Left lung (tissue), 10 donors: ENCODE results near the gene GLUD1. TPM values are rescaled to one million over a fixed set of nuclear protein-coding genes. Genes with fewer than 3 reads are reported as not detected.
"Not testable (repeated sequence)": the region's sequence is repeated elsewhere in the genome, so short reads cannot be mapped to it uniquely, and the experiment has no call there.

ENCODE experiments used
- ATAC-seq: fragments of 200-7000 bp; cut with Tn5 transposase; one replicate; pipeline ENCODE4 v1.9.1; 2020; ENCODE audit warnings: moderate library complexity
- DNase-seq, 4 donors: peaks; one replicate each; pipeline ENCODE4 v3.0.0-alpha.2; 2013 to 2020
- H3K27ac ChIP-seq, 2 donors: fragments of 200-600 bp; sonication (generic) in 1 of 2; one replicate each; pipeline versions ENCODE4 v1.5.0 to v1.8.0; 2020 to 2021
- H3K27me3 ChIP-seq, 2 donors: fragments of 200-600 bp; sonication (generic) in 1 of 2; one replicate each; pipeline versions ENCODE4 v1.5.0 to v1.8.0; 2020 to 2021
- H3K36me3 ChIP-seq, 2 donors: fragments of 200-600 bp; sonication (generic) in 1 of 2; one replicate each; pipeline versions ENCODE4 v1.5.0 to v1.8.0; 2020 to 2021
- H3K4me1 ChIP-seq, 2 donors: fragments of 200-600 bp; one replicate each; pipeline ENCODE4 v1.8.0; 2021
- H3K4me3 ChIP-seq, 2 donors: fragments of 200-600 bp; sonication (generic) in 1 of 2; one replicate each; pipeline versions ENCODE4 v1.5.0 to v1.8.0; 2020 to 2021; ENCODE audit warnings: mild to moderate bottlenecking in 1 of 2
- H3K9me3 ChIP-seq, 2 donors: fragments of 200-600 bp; sonication (generic) in 1 of 2; one replicate each; pipeline versions ENCODE4 v1.5.0 to v1.8.0; 2020 to 2021
- CTCF ChIP-seq, 2 donors: fragments of 200-600 bp; sonication (generic) in 1 of 2; IDR thresholded peaks; one replicate each; pipeline versions ENCODE4 v1.5.0 to v1.8.0; 2021; ENCODE audit warnings: antibody characterized with exemption in 2 of 2
- intact Hi-C, 2 donors: fragments of 100-400 bp; cut with DNase I; formaldehyde crosslinking; loops; one replicate each; pipeline versions ENCODE4 v1.11.2 to v1.14.2; 2022
- polyA plus RNA-seq, 6 donors: library from polyadenylated mRNA; unstranded; fragments of 120-200 nt; gene quantifications; one replicate each; pipeline ENCODE4 v1.2.1, GENCODE V29; 2013; ENCODE audit not compliant: insufficient read length in 6 of 6
- total RNA-seq, 2 donors: library from RNA; stranded (reverse); fragmentation: NEBNext Ultra II Directional; extraction: Animal tissue kit (Norgen Biotek cat#: 25700); gene quantifications; one replicate each; pipeline ENCODE4 v1.2.1, GENCODE V29; 2021
- donor health status: DM: no; HTN: yes; CAD: no.
- donor health status: DM: no; HTN: no; CAD: no.

Gene GLUD1
- total and polyA plus RNA-seq, 8 donors = 89.0 to 126 (median 95.3) TPM

GRCh38 chr10:87053577-87054181, 41.0 kb downstream of the GLUD1 start:
- DNase-seq (no peak), ATAC-seq (no peak)
- Histone ChIP-seq H3K27me3 (no peaks in the 10 kb centered on the region), H3K4me3 (no peak overlapping the region), H3K27ac (no peak overlapping the region), H3K9me3 (no peaks in the 10 kb centered on the region), H3K36me3 (peaks cover 0 to 100% of the 10 kb centered on the region in 2 donors), H3K4me1 (peaks cover 0 to 14% of the 10 kb centered on the region in 2 donors)
- intact Hi-C loops = no loop called here
- TF ChIP-seq CTCF (IDR thresholded peaks at IDR 0.05) = no peak

GRCh38 chr10:87053111-87053510, 41.5 kb downstream of the GLUD1 start:
- no peak overlapping the region for H3K4me3 ChIP-seq
- H3K27me3 ChIP-seq = no peaks in the 10 kb centered on the region
- DNase-seq (peak in 2 of 4 donors; percentile 80 to 87), ATAC-seq (peak; percentile 21)
- H3K27ac ChIP-seq = no peak overlapping the region
- TF ChIP-seq CTCF (IDR thresholded peaks at IDR 0.05) = no peak
- peaks cover 0 to 100% of the 10 kb centered on the region in 2 donors for H3K36me3 ChIP-seq
- no peaks in the 10 kb centered on the region for H3K9me3 ChIP-seq
- peaks cover 0 to 14% of the 10 kb centered on the region in 2 donors for H3K4me1 ChIP-seq
- intact Hi-C loops = no loop called here

GRCh38 chr10:87045434-87045938, 49.2 kb downstream of the GLUD1 start:
- intact Hi-C loops = no loop called here
- H3K4me1 ChIP-seq = no peaks in the 10 kb centered on the region
- no peak overlapping the region for H3K27ac ChIP-seq
- H3K9me3 ChIP-seq = no peaks in the 10 kb centered on the region
- H3K4me3 ChIP-seq = no peak overlapping the region
- no peak for DNase-seq
- no peak for TF ChIP-seq CTCF (IDR thresholded peaks at IDR 0.05)
- peaks cover 0 to 47% of the 10 kb centered on the region in 2 donors for H3K36me3 ChIP-seq
- ATAC-seq = no peak
- H3K27me3 ChIP-seq = no peaks in the 10 kb centered on the region

- H3K27ac ChIP-seq, ATAC-seq, H3K4me3 ChIP-seq, H3K27me3 ChIP-seq, H3K4me1 ChIP-seq, DNase-seq, H3K9me3 ChIP-seq, intact Hi-C loops: not testable (repeated sequence)
- peaks cover 0 to 28% of the 10 kb centered on the region in 2 donors for H3K36me3 ChIP-seq
These were observed 51.1 kb downstream of the GLUD1 start for GRCh38 chr10:87043579-87043978.

- Histone ChIP-seq H3K27me3 (no peaks in the 10 kb centered on the region), H3K36me3 (no peaks in the 10 kb centered on the region), H3K27ac (no peak overlapping the region), H3K4me1 (no peaks in the 10 kb centered on the region), H3K9me3 (no peaks in the 10 kb centered on the region), H3K4me3 (no peak overlapping the region)
- no peak for TF ChIP-seq CTCF (IDR thresholded peaks at IDR 0.05)
- DNase-seq (no peak), ATAC-seq (no peak)
- intact Hi-C loops = no loop called here
These were observed 55.9 kb downstream of the GLUD1 start for GRCh38 chr10:87038786-87039185.

- Histone ChIP-seq H3K4me3 (no peak overlapping the region), H3K9me3 (no peaks in the 10 kb centered on the region), H3K27ac (no peak overlapping the region), H3K36me3 (no peaks in the 10 kb centered on the region), H3K27me3 (no peaks in the 10 kb centered on the region), H3K4me1 (no peaks in the 10 kb centered on the region)
- no peak for DNase-seq
- no peak for ATAC-seq
- TF ChIP-seq CTCF (IDR thresholded peaks at IDR 0.05) = no peak
- intact Hi-C loops = no loop called here
These were observed 56.3 kb downstream of the GLUD1 start for GRCh38 chr10:87038286-87038717.
